ENCODE measurements around the gene ZNF90. TPM values are rescaled to one million over a fixed set of nuclear protein-coding genes. Genes with fewer than 3 reads are reported as not detected.
"Not testable (repeated sequence)": the region's sequence is repeated elsewhere in the genome, so short reads cannot be mapped to it uniquely, and the experiment has no call there.

ZNF90 gene
- total RNA-seq, 2 experiments from 2014 or later: 16.7 to 17.0 TPM

GRCh38 chr19:20082232-20082833, 4.5 kb downstream of the ZNF90 start:
- CTCF ChIA-PET, POLR2A ChIA-PET: not testable (repeated sequence)

DNA sequence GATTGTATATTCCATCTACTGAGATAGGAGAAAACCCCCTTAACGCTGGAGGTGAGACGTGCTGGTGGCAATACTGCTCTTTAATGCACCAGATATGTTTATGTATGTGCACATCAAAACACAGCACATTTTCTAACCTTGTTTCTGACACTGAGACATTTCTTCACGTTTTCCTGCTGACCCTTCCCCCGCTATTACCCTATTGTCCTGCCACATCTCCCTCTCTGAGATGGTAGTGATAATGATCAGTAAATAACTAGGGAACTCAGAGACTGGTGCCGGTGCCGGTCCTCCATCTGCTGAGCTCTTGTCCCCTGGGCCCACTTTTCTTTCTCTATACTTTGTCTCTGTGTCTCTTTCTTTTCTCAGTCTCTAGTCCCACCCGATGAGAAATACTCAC, 5.1 kb downstream of the ZNF90 start:
- POLR2A ChIA-PET, CTCF ChIA-PET: not testable (repeated sequence)

GRCh38 chr19:20102097-20102496, 24.3 kb downstream of the ZNF90 start:
- ChIA-PET CTCF (no interaction called here), POLR2A (no interaction called here)

DNA sequence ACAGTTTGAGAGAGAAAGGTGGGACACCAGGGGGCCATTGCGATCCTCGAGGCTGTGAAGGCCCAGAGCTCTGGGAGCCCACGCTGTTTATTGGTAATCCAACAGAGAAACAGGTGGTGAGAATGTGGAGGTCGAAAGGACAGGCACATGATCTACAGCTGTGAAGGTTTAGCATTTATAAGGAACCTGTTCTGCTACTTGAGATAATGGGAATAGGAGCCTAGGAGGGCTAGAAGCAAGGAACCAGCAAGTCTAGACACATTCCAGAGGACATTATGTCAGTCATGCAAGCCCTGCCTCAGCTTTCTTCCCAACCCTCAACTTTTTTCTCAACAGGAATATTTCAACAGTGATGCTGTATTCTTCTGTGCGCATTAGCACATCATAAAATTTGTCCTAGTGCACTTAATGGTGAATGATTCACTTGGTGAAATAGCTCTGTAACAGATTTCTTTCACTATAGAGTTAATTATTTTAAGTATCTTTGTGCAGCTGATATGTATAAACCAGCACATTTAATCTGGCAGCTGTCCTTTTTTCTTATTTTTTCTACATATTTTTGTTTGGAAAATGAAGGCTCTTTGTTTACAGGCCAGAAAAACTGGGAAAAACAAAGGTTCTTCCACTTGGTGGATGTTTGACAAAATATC, 25.4 kb downstream of the ZNF90 start:
- CTCF ChIA-PET: no interaction called here

DNA sequence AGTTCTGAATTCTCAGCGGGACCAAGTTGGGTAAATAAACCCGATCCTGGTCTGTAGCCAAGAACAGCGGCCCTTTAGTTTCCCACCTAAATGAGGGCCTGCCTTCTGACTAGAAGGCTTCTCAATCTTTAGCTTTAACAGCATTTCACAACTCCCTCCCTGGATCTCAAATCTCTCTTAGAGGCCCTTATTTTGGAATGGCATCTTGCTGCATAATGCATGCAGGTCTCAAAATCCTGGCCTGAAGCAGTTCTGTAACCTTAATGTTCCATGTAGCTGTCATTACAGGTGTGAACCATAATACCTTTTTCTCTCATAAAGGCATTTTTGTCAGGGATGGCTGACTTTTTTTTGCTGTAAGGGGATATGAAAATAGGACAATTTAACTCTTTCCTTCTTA, 29.5 kb downstream of the ZNF90 start:
- ChIA-PET POLR2A (no interaction called here), CTCF (no interaction called here)

More for the DNA sequence above, 25.4 kb downstream of the ZNF90 start:
- POLR2A ChIA-PET: no interaction called here

DNA sequence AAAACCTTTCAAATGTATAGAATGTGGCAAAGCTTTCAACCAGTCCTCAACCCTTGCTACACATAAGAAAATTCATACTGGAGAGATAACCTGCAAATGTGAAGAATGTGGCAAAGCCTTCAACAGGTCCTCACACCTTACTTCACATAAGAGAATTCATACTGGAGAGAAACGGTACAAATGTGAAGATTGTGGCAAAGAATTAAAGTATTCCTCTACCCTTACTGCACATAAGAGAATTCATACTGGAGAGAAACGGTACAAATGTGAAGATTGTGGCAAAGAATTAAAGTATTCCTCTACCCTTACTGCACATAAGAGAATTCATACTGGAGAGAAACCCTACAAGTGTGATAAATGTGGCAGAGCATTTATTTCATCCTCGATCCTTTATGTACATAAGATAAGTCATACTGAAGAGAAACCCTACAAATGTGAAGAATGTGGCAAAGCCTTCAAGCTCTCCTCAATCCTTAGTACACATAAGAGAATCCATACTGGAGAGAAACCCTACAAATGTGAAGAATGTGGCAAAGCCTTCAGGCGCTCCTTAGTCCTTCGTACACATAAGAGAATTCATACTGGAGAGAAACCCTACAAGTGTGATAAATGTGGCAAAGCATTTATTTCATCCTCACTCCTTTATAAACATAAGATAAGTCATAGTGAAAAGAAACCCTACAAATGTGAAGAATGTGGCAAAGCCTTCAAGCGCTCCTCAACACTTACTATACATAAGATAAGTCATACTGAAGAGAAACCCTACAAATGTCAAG, 40.5 kb downstream of the ZNF90 start:
- CTCF ChIA-PET: interaction anchor here (1.1 kb wide), 1 partner anchor 10 kb away, joined by 3 read pairs; no protein-coding TSS in a partner anchor
- POLR2A ChIA-PET: not testable (repeated sequence)

DNA sequence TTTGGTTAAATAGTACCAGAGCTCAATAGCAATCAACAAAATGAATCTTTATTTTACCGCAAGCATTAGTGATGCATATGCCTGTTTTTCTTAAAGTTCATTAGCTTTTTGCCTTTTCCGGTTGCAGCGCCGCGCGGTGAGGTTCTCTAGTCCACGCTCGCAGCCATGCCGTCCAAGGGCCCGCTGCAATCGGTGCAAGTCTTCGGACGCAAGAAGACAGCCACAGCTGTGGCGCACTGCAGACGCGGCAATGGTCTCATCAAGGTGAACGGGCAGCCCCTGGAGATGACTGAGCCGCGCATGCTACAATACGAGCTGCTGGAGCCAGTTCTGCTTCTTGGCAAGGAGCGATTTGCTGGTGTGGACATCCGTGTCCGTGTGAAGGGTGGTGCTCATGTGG, 47.1 kb downstream of the ZNF90 start:
- ChIA-PET POLR2A (no interaction called here), CTCF (no interaction called here)

DNA sequence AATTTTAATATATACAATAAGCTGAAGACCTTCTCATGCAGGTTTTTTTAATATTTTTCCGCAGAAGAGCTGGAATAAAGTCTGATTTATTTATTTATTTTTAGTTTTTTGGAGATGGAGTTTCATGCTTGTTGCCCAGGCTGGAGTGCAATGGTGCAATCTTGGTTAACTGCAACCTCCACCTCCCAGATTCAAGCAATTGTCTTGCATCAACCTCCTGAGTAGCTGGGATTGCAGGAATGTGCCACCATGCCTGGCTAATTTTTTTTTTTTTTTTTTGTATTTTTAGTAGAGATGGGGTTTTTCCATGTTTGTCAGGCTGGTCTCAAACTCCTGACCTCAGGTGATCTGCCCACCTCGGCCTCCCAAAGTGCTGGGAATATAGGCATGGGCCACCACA, 55.1 kb downstream of the ZNF90 start:
- CTCF ChIA-PET, POLR2A ChIA-PET: not testable (repeated sequence)

DNA sequence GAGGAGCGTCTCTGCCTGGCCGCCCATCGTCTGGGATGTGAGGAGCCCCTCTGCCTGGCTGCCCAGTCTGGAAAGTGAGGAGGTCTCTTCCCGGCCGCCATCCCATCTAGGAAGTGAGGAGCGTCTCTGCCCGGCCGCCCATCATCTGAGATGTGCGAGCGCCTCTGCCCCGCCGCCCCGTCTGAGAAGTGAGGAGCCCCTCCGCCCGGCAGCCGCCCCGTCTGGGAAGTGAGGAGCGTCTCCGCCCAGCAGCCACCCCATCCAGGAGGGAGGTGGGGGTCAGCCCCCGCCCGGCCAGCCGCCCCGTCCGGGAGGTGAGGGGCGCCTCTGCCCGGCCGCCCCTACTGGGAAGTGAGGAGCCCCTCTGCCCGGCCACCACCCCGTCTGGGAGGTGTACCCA, 59.9 kb downstream of the ZNF90 start:
- POLR2A ChIA-PET, CTCF ChIA-PET: not testable (repeated sequence)

- CTCF ChIA-PET: no interaction called here
- POLR2A ChIA-PET: no interaction called here
Observed at GRCh38 chr19:20151617-20152145, 73.9 kb downstream of the ZNF90 start.

- POLR2A ChIA-PET: not testable (repeated sequence)
Observed at GRCh38 chr19:20152506-20152905, 74.7 kb downstream of the ZNF90 start.

GRCh38 chr19:20153281-20153680, 75.5 kb downstream of the ZNF90 start:
- ChIA-PET CTCF (no interaction called here), POLR2A (no interaction called here)

More at GRCh38 chr19:20152506-20152905, 74.7 kb downstream of the ZNF90 start:
- CTCF ChIA-PET: not testable (repeated sequence)

DNA sequence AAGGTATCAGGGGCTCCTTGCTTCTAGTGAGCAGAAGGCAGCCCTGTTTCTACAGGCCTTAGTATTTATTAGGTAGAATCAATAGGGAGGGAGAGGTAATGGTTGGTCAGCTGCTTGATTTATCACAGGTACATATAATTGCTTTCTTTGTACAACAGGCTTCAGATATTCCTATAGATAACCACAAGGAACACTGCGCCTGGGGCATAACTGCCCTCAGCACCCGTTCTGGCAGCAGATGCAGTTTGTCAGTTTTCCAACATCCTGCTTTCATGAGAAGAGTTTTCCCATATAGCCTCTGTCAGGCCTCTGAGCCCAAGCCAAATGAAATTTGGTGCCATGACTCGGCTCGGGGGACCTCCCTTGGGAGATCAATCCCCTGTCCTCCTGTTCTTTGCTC, 76.8 kb downstream of the ZNF90 start:
- POLR2A ChIA-PET: no interaction called here
- CTCF ChIA-PET: no interaction called here

DNA sequence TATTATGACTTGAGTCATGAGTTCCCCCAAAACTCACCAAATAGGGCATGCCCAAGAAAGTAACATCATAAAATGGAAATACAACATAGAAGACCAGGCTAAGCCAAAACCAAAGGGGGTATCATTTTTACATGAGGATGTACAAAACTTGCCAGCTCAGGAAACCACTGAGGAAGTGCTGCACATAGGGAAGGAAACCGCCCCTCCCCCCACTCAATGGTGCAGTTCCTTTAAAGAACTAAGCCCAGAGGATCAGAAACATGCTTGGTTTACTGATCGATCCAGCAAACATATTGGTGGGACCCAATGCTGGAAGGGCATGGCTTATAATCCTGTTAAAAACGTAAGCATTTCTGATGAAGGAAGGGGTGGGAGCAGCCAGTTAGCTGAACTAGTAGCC, 85.0 kb downstream of the ZNF90 start:
- POLR2A ChIA-PET: no interaction called here
- CTCF ChIA-PET: interaction anchor here (0.5 kb wide), 1 partner anchor 86 kb away, joined by 5 read pairs; no protein-coding TSS in a partner anchor

- POLR2A ChIA-PET: no interaction called here
- CTCF ChIA-PET: no interaction called here
Observed at GRCh38 chr19:20164456-20164855, 86.7 kb downstream of the ZNF90 start.

DNA sequence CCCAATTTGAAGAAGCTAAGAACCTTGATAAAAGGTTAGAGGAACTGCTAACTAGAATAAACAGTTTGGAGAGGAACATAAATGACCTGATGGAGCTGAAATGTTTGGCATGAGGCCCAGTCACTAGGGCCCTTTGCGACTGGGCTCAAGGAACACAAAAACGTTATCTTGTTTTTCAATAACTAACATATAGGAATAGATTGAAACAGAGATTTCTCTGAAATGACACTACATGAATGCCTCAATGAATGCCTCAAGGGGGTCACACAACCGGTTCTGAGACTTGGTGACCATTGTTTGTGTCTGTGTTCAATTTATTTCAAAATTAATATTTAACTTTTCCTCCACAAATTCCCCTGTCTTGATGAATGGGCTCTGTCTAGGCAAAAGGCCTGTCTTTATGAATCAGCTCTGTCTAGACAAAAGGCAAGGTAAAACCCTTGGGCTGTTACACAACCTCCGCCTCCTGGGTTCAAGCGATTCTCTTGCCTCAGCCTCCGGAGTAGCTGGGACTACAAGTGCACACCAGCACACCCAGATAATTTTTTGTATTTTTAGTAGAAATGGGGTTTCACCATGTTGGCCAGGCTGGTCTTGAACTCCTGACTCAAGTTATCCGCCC, 88.3 kb downstream of the ZNF90 start:
- ChIA-PET CTCF (interaction anchor here (0.6 to 1.6 kb wide), 3 partner anchors 15 to 474 kb away, joined by 3 to 5 read pairs (median 3); no protein-coding TSS in a partner anchor), POLR2A (interaction anchor here (1.0 to 2.8 kb wide), 3 partner anchors 88 to 127 kb away, joined by 3 to 13 read pairs (median 12); partner anchors contain the start of genes ZNF682 and ZNF90)

- POLR2A ChIA-PET: interaction anchor here (0.5 to 2.8 kb wide), 8 partner anchors 49 to 552 kb away, joined by 3 to 13 read pairs (median 4); partner anchors contain the start of genes ZNF14, ZNF682 and ZNF90
Observed at GRCh38 chr19:20167020-20167644, 89.3 kb downstream of the ZNF90 start, which contains the start of gene ZNF486. Gene ZNF486, plus strand, starts transcription at chr19:20167214. Its CDS starts 117 bp downstream, at chr19:20167331.

GRCh38 chr19:20167651-20168122, 89.9 kb downstream of the ZNF90 start:
- POLR2A ChIA-PET: interaction anchor here (0.9 to 2.8 kb wide), 3 partner anchors 48 to 129 kb away, joined by 3 to 13 read pairs (median 12); partner anchors contain the start of genes ZNF682 and ZNF90
- CTCF ChIA-PET: no interaction called here

More at GRCh38 chr19:20167020-20167644, 89.3 kb downstream of the ZNF90 start, which contains the start of gene ZNF486:
- CTCF ChIA-PET: interaction anchor here (1.6 kb wide), 1 partner anchor 170 kb away, joined by 3 read pairs; no protein-coding TSS in a partner anchor
